ENCODE results near the gene DUSP7.
A peak's percentile ranks its signal among the peaks of the same experiment; 100 is the strongest.
"Not testable (repeated sequence)": the region's sequence is repeated elsewhere in the genome, so short reads cannot be mapped to it uniquely, and the experiment has no call there.

The DUSP7 gene

DNA sequence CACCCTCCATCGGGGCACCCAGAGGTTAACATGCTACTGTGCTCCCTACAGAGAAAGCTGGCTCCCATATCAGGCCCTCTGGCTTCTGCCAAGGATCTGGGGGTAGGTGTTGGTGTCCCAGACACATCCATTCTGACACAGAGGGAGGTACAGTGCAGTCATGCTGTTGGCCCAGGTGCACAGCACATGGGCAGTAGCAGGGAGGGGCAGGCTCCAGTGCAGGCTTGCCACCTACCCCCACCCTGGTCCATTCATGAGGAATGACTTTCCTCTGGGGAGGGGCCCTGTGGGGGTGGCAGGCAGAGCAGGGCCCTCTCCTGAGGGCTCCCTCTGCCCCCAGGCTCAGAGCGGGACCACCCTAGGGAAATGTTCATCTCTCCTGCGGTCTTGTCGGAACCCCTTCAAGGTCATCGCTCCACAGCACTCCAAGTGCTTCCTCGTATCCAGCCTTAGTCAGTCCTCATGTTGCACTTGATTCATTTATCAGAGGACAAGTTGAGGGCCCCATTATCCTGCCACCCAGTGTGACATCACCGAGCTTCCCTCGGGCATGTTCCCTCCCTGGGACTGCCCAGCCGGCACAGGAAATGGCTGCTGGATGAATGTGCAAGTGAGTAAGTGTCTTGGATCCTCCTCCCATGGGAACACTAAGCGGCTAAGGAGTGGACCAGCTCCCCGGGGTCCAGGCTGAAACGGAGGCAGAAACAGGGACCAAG lies 10.0 kb downstream of the DUSP7 start:
- no peak for DNase-seq

DNA sequence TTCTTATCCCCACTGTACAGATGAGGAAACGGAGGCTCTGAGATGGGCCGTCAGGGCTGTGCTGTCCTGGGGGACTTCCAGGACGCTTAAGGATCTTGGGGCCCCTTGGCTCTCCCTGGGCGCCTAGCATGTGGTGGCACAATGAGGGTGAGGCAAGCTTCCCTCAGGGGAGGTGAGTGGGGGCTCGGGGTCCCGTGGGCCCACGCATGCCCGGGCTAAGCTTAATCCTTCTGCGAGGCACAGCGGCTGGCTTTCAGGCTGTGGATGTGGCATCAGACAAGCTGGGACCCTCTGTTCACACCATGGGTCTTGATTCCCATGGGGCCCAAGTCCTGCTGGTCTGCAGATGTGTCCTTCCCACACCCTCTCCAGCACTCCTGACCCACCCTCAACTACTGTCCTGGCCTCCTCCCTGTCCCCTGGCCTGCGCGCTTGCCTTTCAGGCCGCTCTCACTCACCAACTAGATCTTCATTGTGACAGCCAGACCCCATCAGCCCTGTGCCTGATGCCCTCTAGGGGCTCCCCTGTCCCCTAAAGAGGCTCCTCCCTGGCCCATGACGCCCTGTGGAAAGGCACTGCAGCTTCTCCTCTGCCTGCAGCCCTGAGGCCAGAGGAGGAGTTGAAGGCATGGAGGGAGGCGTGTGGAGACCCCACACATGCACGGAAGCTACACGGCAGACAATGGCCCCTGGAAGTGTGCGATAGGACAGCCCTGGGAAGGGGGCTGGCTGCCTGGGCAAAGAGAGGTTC lies 11.3 kb downstream of the DUSP7 start:
- DNase-seq, result no peak

DNA sequence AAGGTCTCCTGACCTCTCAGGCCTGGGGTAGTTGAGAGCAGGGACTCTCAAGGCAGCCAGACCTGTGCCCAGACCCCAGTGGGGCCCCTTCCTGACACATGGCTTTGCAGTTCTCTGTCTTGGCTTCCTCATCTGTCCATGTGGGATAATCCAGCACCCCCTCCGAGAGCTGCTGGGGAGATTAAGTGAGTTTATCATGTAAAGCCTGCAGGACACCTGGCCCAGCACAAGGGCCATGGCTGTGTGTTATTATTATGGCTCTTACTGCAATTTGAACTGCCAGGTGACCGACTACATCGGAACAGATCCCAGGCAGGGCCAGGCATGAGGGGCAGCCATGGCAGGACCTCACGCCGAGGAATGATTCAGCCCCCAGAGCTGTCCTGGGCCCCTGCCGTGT lies 12.6 kb downstream of the DUSP7 start:
- no peak for DNase-seq

DNA sequence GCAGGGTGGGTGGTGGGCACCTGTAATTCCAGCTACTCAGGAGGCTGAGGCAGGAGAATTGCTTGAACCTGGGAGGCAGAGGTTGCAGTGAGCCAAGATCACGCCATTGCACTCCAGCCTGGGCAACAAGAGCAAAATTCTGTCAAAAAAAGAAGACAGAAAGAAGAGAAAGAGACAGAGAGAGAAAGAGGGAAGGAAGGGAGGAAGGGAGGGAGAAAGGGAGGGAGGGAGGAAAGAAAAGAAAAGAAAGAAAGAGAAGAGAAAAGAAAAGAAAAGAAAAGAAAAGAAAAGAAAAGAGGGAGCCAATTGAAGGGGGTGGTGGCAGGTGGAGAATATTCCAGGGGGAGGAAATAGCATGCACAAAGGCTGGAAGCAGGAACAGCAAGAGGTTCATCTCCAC lies 13.3 kb downstream of the DUSP7 start:
- DNase-seq, result not testable (repeated sequence)

DNA sequence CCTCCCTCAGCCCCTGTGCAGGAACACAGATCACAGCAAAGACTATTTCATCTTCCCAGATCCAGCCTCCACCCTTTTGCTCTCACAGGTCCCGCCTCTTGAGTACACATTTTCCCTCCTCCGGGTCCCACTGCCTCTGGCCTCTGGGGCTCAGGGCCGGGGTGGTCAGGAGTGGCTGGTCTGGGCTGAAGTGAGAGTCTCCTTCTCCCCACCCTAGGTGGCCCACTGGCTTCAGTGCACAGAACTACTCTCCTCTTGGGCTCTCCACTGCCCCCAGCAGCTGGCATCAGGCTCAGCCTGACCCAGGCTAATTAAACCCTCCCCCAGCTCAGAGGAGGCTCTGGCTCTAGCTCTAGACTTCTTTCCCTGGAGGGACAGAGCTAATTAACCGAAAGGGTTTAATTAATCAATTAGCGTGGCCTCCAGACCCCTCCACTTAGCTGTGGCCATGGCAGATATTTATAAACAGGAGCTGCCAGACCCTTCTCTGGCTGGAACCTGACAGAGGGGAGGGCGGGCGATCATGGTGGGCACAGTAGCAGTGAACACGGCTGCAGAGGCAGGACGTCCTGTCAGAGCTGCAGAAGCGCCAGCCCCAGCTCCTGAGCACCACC lies 15.1 kb downstream of the DUSP7 start:
- DNase-seq, result no peak

DNA sequence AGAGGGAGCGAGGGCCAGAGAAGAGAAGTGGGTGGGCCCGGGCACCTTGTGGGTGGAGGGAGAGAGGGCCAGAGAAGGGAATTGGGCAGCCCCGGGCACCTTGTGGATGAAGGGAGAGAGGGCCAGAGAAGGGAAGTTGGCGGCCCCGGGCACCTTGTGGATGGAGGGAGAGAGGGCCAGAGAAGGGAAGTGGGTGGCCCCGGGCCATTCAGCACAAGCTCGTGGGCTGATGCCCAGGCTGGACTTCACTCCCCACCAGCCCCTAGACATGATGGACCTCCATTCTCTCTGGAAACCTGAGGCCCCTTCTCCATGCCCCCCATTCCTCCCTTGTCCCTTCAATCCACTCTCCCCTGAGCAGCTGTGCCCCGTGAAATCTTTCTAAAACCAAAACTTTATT lies 15.8 kb downstream of the DUSP7 start:
- no peak for DNase-seq

DNA sequence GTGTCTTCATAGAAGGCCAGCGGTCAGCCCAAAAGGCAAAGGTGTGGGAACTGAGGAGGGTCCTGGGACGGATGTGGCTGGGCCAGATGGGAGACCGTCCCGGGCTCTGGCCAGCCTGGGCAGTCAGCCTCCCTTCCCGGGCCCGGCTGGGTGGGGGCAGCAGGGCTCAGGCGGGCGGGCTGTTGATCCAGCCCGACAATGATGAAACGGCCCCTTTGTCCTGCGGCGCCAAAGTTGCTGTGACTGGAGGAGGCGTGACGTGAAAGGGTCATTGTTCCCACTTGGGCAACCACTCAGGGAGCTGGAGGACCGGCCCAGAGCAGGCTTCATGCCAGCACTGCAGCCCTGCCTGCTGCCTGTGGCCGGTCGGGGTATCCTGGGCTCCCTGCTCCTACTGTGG lies 16.5 kb downstream of the DUSP7 start:
- DNase-seq, result no peak

DNA sequence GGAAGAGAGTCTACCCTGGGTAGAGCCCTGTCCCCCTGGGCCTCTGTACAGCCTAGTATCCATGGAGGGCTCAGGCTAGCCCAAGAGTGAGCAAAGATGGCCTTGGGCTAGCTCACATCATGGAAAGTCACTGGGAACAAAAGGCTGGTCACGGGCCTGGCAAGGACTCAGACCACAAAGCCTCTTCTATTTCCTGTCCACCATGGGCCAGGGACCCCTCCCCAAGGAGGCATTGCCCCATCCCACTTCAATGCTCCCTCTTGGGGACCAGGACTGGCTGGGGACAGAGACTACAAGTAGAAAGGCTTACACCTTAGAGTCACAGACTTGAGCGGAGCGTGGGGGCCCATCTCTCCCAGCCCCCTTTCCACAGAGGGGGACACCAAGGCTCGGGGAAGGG lies 16.9 kb downstream of the DUSP7 start:
- DNase-seq, result no peak

DNA sequence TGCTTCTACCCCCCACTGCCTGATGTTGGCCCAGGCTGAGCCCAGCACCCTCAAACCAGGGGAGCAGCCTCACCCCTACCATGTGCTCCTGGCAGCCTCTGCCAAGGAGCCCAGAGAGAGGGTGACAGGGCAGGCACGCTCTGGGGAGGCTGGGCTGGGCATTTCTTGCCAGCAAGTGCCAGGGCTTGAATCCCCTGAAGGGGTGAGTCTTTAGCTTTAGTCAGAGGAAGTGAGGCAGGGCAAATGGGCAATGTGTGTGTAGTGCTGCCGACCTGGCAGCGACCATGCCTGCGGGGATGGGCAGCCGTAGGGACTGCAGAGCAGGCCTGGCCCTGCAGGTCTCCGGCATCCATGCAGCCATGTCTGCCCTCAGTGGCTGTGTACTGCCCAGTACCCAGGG lies 18.1 kb downstream of the DUSP7 start:
- no peak for DNase-seq

DNA sequence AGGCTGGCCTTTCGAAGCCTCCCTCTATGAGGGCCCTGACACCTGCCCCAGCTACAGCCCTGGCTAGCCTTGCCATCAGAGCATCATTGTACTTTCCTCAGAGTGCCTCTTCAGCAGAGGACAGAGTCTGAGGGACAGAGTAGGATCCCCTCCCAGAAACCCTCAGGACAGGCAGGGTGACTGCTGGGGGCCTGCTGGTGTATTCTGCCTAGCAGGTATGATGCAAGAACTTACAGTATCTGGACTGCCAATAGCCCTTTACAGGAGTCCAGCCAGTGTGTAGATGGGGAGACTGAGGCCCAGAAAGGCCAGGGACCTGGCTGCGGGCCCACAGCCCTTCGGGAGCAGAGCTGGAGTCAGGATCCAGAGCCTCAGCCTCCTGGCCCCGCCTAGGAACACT lies 19.1 kb downstream of the DUSP7 start:
- no peak for DNase-seq

DNA sequence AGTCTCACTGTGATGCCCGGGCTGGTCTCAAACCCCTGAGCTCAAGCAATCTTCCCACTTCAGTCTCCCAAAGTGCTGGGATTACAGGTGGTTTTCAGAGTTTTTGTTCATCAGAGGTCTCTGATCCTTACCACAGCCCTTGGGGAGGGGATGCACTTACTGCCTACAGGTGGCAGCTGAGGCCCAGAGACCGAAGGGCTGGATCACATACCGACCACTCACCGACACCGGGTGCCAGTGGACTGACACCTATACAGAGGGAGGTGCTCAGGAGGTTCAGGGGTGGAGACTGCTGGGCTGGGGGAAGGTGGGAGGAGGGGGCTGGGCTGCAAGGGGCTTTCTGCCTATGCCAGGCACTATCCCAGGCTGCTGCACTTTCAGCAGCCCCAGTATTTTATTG lies 19.5 kb downstream of the DUSP7 start:
- DNase-seq, result peak in 1 of 5 donors; percentile 16

DNA sequence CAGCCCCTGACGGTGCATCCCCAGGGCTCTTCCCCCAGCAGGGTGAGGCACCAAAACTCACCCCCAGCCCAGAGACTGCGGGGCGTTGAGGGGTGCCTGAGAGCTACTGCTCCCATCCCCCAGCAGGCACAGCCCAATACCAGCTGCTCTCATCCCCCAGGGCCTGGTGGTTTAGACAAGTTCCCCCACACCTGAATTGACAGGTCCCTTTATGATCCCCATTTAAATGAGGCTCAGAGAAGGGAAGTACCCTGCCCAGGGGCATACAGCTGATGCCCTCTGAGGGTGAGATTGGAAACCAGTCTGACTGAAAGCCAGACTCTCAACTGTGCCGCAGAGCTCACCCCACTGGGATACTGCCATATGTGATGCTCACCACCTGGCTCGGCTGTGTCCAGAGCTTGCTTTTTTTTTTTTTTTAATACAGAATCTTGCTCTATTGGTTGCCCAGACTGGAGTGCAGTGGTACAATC lies 20.1 kb downstream of the DUSP7 start:
- DNase-seq, result no peak

DNA sequence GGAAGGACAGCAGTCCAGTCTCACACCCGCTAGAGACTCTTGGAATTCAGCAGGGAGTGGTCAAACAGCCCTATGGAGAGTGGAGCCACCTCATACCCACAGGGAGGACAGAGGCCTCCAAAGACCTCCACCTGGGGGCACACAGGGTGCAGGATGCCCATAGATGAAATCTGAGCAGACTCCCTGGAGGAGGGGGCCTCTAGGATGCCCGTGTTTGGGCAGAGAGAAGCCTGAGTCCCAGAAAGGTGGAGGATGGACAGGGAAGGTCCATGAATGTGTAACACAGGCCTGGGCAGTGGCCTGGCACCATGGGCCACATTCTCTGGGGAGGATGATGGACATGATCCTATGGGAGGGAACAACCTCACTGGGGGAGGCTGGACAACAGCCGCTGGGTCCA lies 21.7 kb downstream of the DUSP7 start:
- DNase-seq, result no peak

DNA sequence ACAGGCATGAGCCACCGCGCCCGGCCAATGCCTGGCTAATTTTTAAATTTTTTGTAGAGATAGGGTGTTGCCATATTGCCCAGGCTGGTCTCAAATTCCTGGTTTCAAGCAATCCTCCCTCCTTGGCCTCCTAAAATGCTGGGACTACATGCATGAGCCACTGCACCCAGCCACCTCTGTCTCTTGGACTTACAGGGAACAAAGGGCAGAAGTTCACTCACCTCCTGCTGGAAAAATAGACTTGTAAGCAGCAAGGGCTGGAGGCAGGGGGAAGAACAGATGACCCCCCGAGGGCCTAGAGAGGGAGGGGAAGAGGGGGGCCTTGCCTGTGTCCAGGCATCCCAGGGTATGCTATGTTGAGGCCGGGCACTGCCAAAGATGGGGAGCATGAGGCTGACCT lies 22.2 kb downstream of the DUSP7 start:
- no peak for DNase-seq

DNA sequence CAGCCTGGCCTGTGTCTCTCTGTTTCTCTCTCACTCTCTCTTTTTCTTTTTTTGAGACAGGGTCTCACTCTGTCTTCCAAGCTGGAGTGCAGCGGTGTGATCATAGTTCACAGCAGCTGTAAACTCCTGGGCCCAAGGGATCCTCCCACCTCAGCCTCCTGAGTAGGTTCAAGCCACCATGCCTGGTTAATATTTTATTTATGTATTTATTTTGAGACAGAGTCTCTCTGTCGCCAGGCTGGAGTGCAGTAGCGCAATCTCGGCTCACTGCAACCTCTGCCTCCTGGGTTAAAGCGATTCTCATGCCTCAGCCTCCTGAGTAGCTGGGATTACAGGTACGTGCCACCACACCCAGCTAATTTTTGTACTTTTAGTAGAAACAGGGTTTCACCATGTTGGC lies 22.6 kb downstream of the DUSP7 start:
- not testable (repeated sequence) for DNase-seq

DNA sequence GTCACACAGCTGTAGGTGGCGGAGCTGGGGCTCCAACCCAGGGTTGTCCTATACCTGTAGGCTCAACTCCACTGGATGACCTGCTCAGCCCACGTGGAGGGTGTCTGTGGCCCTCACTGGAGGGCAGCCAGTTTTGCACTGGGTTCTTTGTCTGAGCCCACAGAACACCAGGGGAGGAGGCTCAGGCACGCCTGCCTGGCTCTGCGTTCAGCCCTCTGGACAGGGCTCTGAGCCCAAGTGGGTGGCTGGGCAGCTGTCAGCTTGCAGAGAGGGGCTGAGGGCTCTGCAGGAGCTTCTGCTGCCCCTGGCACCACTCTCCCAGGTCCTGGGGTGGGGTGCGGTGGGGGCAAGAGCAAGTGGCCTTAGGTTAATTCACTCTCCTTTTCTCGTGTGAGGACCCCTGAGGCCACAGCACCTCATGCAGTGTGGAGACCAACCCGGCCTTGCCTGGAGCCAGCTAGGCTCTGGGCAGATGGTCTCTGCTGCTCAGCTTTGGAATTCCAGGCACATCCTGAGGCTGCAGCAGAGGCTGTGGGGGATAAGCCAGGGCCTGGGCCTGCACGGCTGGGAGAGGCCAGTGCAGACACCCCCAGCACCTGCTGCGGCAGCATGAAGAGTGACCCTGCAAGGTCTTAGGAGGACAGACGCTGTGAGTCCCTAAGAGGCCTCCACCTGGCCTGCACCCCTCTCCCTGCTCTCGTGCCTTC lies 23.5 kb downstream of the DUSP7 start:
- DNase-seq, result no peak

DNA sequence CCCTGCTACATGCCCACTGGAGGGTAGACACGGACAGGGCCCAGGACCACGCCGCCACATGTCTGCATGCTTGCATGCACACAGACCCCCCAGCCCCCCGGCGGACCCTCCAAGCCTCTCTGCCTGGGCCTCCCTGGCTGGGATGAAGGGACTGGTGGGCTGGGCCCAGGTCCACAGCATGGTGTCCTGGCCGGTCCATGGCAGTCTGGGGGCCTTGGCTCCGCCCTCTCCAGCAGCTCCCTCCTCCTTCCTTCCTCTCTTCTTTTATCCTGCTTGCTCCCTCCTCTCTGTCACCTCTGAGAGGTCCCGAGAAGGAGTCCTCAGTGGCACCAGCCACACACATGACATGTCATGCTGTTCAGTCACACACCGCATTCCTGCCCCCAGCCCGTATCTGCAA lies 24.5 kb downstream of the DUSP7 start:
- DNase-seq, result no peak

DNA sequence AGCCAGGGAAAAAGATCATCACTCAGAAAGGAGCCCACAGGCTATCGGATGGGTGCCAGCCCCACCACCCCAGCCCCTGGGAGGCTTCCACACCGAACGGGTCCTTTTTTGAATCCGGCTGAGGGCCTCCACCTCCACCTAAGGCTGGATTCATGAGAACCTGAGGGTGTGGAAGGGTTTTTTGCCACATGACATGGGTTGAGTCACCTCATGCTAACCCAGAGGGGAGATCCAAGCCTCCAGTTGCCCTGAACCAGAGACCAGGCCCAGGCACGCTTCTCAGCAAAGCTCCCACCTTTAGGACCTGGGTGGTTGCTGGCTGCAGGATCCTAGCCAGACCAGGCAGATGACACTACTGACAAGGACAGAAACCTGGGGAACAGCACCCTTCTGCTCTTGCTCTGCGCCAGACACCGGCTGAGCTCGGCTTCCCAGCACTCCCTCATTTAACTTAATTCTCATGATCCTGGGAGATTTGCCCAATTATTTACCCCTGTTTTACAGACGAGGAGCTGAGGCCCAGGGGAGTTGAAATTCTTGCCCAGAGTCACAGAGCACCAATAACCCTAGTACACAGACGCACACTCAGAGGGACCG lies 25.6 kb downstream of the DUSP7 start:
- no peak for DNase-seq

DNA sequence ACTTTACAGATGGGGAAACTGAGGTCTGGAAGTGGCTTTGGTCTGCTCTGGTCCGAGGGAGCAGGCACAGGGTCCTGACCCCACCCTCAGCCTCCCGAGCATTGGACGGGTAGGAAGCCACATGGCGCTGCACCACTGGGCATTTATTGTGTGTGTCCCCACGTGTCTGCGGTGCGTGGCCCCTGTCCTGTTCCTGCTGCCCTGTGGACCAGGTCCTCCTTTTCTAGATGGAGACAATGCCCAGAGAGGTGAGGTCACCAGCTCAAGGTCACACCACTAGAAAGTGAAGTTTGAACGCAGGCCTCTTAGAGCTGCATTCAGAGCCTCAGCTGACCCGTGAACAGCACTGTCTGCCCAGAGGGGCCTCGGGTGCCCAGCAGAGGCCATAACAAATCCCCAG lies 26.8 kb downstream of the DUSP7 start:
- DNase-seq, result no peak

DNA sequence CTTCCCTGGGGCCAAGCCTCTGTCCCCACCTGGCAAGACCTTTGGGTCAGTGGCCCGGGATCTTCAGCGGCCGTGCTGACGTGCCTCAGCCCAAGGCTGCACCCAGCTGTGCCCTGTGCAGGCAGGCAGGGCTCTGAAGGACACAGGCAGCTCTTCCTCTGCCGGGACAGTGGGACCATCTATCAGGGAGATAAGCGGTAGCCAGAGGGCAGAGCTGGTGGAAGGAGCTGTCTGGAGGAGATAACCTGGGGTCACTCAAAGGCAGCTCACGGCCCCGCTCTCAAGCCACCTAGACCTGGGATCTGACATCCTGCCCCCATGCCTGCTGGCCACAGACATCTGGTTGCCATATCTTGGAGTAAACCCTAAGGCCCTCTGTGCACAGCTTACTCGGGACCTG lies 27.3 kb downstream of the DUSP7 start:
- DNase-seq, result no peak

DNA sequence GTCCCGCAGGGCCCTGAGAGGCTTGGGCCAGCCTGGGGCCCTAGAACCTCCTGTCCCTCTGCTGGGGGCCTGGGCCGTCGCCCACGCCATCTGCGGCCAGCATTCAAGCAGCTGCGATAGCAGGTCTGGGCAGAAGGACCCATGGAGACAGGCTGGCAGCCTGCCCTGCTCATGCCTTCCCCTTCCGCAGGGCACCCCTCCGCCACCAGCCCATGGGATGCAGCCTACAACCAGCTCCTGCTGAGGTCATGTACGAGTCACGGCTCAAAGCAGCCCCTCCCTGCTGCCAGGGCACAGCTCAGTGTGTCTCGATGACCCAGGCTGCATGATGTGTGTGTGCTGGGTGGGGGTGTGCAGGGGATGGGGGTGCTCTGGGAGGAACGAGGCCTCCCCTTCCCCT lies 27.8 kb downstream of the DUSP7 start:
- no peak for DNase-seq

DNA sequence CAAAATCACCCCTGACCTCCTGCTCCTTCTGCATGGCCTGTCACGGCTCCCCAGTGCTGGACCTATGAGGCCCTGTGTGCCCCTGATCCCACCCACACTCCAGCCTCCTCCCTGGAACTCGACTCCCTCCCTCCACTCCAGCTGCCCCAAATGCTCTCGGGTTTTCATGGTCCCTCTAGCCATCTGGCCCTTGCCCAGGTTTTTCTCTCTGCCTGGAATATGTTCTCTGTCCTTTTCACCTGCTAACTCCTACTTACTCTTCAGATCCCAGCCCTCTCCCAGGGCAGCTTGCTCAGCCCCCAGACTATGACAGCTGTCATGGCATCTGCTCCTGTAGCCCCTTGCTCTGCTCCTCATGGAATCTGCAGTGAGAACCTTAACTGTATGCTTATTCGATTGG lies 30.3 kb downstream of the DUSP7 start:
- DNase-seq, result no peak

DNA sequence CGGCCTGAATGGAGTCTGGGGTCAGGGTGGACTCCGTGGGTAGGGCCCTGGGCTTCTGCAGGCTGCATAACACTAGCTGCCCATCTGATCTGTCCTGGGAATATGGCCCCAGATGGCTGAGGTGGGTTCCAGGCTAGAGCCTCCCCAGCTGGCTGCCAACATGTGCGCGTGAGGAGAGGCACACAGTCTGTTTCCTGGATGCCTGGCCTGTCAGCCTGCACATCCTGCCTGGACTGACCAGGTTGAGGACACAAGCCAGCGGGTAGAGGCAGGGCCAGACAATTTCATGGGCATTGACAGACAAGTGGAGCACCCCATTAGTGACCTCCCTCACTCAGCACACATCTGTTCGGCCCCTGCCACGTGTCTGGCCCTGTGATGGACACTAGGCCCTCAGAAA lies 30.9 kb downstream of the DUSP7 start:
- no peak for DNase-seq
